Mammary epithelial cell (primary cell): ENCODE data around the gene KLF16.

Experiments used
- CTCF ChIP-seq, 2 donors: IDR thresholded peaks in 1 of 2; conservative IDR thresholded peaks in 1 of 2; 2 replicates each; pipeline ENCODE4 v1.5.1; 2011 to 2012; ENCODE audit warnings: inconsistent platforms in 2 of 2, low read length in 2 of 2, mild to moderate bottlenecking in 2 of 2, control low read depth in 1 of 2, low read depth in 1 of 2; ENCODE audit not compliant: insufficient read depth in 1 of 2; ENCODE audit errors: extremely low read depth in 1 of 2
- EZH2 ChIP-seq: IDR thresholded peaks from 2 replicates; pipeline ENCODE4 v1.6.1; 2012; ENCODE audit warnings: low read length, inconsistent platforms, borderline replicate concordance

- TF ChIP-seq CTCF (conservative IDR thresholded peaks at IDR 0.05 in 1 of 2, IDR thresholded peaks at IDR 0.05 in 1 of 2; ENCODE audit: extremely low read depth in 1 of 2, insufficient read depth in 1 of 2, low read depth in 1 of 2, low read length in 2 of 2) (no peak), EZH2 (no peak)
Measured at GRCh38 chr19:1863638-1864479, 480 bp upstream of the KLF16 start.
